GM21528 (cell line): ENCODE results near the gene DAB2.

Experiments used
- ATAC-seq: cut with Tn5 transposase; IDR thresholded peaks from one replicate; pipeline ENCODE4 v1.9.1; 2021; ENCODE audit warnings: mild to moderate bottlenecking, moderate library complexity; ENCODE audit not compliant: unreplicated experiment, low FRiP score

The DAB2 gene

DNA sequence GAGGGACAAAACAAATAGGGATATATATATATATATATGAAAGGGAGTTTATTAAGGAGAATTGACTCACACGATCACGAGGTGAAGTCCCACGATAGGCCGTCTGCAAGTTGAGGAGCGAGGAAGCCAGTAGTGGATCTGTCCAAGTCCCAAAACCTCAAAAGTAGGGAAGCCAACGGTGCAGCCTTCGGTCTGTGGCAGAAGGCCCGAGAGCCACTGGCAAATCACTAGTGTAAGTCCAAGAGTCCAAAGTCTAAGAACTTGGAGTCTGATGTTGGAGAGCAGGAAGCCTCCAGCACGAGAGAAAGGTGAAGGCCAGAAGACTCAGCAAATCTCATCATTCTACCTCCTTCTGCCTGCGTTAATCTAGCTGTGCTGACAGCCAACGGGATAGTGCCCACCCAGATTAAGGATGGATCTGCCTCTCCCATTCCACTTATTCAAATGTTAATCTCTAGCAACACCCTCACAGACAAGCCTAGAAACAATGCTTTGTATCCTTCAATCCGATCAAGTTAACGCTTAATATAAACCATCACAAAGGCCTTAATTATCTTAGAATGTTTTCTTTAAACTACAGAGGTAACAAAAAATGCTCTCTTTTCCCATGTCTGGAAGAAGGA lies 23.8 kb upstream of the DAB2 start:
- no peak for ATAC-seq

DNA sequence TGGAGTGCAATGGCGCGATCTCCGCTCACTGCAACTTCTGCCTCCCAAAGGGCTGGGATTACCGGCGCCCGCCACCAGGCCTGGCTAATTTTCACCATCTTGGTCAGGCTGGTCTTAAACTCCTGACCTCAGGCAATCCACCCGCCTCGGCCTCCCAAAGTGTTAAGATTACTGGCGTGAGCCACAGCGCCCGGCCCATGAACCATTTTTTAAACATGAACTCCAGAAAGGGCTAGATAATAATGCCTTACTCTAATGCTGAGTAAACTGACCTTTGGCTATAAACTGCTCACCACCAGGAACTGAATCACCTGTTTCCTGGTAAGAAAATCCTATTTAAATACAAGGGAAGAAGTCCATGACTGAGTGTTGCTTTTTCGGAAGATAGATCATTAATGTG lies 23.2 kb upstream of the DAB2 start:
- ATAC-seq = no peak

GRCh38 chr5:39447059-39447458 lies 22.3 kb upstream of the DAB2 start:
- ATAC-seq = no peak

- no peak for ATAC-seq
These were observed 21.5 kb upstream of the DAB2 start for GRCh38 chr5:39446231-39446630.

DNA sequence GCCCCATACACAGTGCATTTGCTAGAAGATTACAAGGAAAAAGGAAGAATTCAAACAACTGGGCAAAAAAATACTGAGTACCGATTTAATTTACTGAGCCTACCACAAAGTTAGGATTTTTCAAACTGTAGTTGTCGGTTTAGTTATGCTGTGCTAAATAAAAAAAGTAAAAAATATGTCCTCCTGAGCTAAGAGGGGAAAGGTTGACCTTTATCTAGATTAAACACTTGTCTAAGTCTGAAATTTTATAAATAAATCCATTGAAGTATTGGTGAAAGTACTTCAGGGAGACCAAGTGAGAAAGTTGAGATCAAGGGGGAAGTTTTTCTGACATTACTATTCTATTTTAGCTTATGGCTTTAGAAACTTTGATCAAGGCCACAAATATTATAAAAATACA lies 19.1 kb upstream of the DAB2 start:
- ATAC-seq = no peak

DNA sequence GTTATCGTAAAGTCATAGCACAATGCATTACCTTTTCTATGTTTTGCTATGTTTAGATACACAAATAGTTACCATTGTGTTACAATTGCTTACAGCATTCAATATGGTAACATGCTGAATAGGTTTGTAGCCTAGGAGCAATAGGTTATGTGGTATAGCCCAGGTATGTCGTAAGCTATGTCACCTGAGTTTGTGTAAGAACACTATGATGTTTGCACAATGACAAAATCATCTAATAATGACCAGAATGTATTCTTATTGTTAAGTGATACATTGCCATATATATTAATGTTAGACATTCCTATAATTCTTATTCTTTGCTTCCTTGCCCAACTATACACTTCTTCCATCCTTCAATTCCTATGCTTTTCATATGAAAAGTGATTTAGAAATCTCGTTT lies 18.2 kb upstream of the DAB2 start:
- ATAC-seq = no peak

GRCh38 chr5:39441838-39442237 lies 17.1 kb upstream of the DAB2 start:
- no peak for ATAC-seq

- no peak for ATAC-seq
These were observed 16.3 kb upstream of the DAB2 start for GRCh38 chr5:39440958-39441624.

GRCh38 chr5:39440192-39440957 lies 15.6 kb upstream of the DAB2 start:
- ATAC-seq = no peak

DNA sequence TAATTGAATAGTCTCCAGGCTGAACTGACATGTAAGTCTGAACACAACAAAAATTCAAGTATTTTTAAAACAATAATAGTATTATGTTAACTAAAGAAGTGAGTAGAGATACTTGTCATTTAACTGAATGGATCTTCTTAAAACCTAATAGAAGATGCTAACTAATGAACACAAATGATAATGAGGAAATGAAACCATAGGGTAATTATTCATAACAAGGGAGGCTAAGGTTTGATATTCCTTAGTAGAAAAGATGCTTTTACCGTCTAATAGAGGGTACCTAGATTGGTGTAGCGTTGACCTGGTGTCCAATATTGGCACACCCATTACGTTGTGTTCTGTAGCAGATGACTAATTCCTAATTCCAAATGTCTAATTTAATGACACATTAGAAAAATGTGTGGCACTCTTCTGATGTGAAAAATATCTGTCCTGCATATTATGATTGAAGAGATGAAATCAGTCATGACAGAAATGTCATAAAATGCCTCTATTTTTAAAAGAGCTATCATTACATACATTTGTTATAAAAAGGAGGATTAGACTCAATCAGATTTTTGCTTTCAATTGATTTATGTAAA lies 14.9 kb upstream of the DAB2 start:
- ATAC-seq = no peak

DNA sequence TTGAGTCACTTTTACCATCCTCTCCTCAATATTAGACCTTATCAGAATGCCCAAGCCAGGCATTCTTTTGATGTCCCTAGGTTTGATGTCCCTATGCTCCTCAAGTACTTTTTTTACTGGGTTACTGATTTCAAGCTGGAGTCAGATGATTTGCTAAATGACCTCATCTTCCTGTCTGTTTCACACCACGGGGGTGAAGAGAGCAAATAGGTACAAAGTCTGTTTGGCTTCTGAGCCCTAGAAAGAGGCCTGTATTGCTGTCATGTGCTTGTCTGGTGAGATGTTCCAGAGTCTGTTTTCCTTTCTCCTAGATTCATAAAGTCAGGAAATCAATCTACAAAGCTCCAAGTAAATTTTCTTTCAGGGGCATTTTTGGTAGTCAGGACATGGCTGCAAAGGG lies 12.7 kb upstream of the DAB2 start:
- no peak for ATAC-seq

- no peak for ATAC-seq
These were observed 9.1 kb upstream of the DAB2 start for GRCh38 chr5:39433848-39434247.

DNA sequence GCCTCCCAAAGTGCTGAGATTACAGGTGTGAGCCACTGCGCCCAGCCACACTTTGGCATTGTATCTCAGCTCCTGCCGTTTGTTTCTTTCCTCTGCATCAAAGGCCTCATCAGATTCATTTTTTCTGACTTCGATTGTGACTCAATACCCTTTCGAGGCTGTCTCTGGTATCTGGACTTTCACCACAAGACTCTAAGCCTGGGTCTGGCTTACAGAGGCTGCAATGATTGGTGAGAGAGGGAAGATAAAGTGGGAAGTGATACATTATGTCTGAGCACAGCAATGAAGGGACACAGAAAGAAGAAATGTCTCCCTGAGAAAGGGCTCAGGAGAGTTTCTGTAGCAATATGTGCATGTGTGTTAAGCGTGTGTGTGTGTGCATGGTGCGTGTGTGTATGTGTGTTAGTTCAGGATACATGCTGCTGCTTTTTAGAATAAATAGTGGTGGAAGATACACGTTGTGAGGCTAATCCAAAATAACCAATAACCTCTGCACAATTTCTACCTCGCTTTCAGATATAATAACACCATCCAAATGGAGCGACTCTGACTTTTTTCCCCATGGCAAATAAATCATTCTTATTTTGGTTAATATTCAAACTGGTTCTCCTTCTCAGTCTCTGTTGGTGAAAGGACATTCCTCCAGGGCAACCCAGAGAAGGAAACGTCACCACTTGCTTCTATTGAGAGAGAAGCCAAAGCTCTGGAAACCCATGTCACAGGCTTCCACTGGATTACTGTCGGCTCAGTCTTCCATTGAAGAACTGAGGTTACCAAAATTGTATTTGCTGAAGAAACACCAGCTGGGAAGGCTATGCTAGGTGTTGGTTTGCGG lies 8.1 kb upstream of the DAB2 start:
- no peak for ATAC-seq

- no peak for ATAC-seq
These were observed 5.7 kb upstream of the DAB2 start for GRCh38 chr5:39430461-39430860.

DNA sequence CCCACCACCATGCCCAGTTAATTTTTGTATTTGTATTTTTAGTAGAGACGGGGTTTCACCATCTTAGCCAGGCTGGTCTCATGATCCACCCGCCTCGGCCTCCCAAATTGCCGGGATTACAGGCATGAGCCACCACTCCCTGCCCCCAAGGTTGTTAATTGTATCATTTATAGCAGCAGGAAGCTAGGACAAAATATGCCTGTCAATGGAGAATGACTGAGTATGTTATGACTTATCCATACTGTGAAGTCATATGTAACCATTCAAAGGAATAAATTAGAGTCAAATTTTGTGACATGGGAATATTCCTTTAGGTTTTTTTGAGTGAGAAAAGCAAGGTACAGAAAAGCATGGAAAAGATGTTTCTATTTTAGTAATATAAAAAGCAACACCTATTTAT lies 3.9 kb upstream of the DAB2 start:
- no peak for ATAC-seq

GRCh38 chr5:39427633-39428032 lies 2.9 kb upstream of the DAB2 start:
- no peak for ATAC-seq

DNA sequence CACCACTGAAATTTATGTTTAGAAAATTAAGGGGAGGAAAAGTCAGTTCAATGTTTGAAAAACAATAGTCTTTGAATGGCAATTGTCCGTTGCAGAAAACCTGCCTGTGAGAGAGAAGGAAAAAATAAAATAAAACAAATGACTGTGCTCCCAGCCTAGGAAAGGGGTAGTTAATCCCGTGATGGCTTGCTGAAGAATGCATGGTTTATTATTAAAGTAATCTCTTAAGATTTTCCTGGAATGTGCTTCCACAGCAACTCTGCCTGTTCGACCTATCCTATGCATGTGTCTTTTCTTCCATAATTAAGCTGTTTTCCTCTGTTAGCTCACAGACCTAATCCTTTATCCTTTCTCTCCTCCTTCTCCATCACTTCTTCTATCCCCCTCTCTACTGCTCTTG lies 2.4 kb upstream of the DAB2 start:
- ATAC-seq = no peak

GRCh38 chr5:39426746-39427105 lies 1.9 kb upstream of the DAB2 start:
- no peak for ATAC-seq

- ATAC-seq = no peak
These were observed 1.4 kb upstream of the DAB2 start for GRCh38 chr5:39426051-39426745.

- no peak for ATAC-seq
These were observed 1.4 kb downstream of the DAB2 start for GRCh38 chr5:39423331-39423751.
